BJ (cell line): ENCODE data around the gene MGAT5. TPM values are rescaled to one million over a fixed set of nuclear protein-coding genes. Genes with fewer than 3 reads are reported as not detected.

Experiments used
- CTCF ChIA-PET: fragments of 350-600 bp; formaldehyde crosslinking; extraction: SDS; loops from one replicate; lab custom pipeline; 2021; ENCODE audit warnings: antibody characterized with exemption, inconsistent platforms; lab: Yijun Ruan, JAX
- POLR2A ChIA-PET: fragments of 300-600 bp; sonication (Branson Sonifier 250); formaldehyde crosslinking; extraction: SDS; loops from one replicate; lab custom pipeline; 2021; ENCODE audit warnings: antibody characterized with exemption; lab: Charles Lee
- DNase-seq: peaks from one replicate; pipeline ENCODE4 v3.0.0-alpha.2; 2011; ENCODE audit warnings: low read depth
- H3K27me3 ChIP-seq: 2 replicates; pipeline ENCODE4 v1.6.0; 2011; ENCODE audit warnings: low read length; ENCODE audit not compliant: control insufficient read depth, insufficient read depth
- H3K36me3 ChIP-seq: 2 replicates; pipeline ENCODE4 v1.5.1; 2011; ENCODE audit warnings: low read length; ENCODE audit not compliant: control insufficient read depth, insufficient read depth
- H3K4me3 ChIP-seq: 2 replicates; pipeline ENCODE4 v1.5.1; 2011; ENCODE audit warnings: low read depth, mild to moderate bottlenecking, control low read depth, low read length
- CTCF ChIP-seq: IDR thresholded peaks from 2 replicates; pipeline ENCODE4 v1.5.1; 2011; ENCODE audit warnings: low read depth, mild to moderate bottlenecking, control low read depth, inconsistent platforms, low read length, moderate library complexity; ENCODE audit not compliant: insufficient read depth
- polyA plus RNA-seq: library from polyadenylated mRNA; depleted of rRNA; stranded (reverse); fragments of >200 nt; gene quantifications from 2 replicates; pipeline ENCODE4 v1.2.3, GENCODE V29; 2011

The MGAT5 gene
- polyA plus RNA-seq, 1 experiment: 25.0 TPM

- Histone ChIP-seq H3K27me3 (no peaks in the 10 kb centered on the region), H3K36me3 (peaks cover 2% of the 10 kb centered on the region), H3K4me3 (no peak overlapping the region)
- ChIA-PET POLR2A (no interaction called here), CTCF (interaction anchor here (1.2 kb wide), 1 partner anchor 105 kb away, joined by 3 read pairs; no protein-coding TSS in a partner anchor)
- DNase-seq: no peak
- no peak for TF ChIP-seq CTCF
These were observed 87.6 kb downstream of the MGAT5 start for GRCh38 chr2:134341476-134341875.

GRCh38 chr2:134344954-134345697, 91.3 kb downstream of the MGAT5 start:
- H3K4me3 ChIP-seq: no peak overlapping the region
- ChIA-PET CTCF (no interaction called here), POLR2A (interaction anchor here (0.6 kb wide), 1 partner anchor 31 kb away, joined by 3 read pairs; no protein-coding TSS in a partner anchor)
- no peaks in the 10 kb centered on the region for H3K27me3 ChIP-seq
- H3K36me3 ChIP-seq: no peaks in the 10 kb centered on the region
- no peak for TF ChIP-seq CTCF
- DNase-seq: no peak

GRCh38 chr2:134346141-134346540, 92.3 kb downstream of the MGAT5 start:
- ChIA-PET CTCF (interaction anchor here (0.9 to 2.8 kb wide), 2 partner anchors 24 to 36 kb away, joined by 3 to 8 read pairs; no protein-coding TSS in a partner anchor), POLR2A (no interaction called here)
- Histone ChIP-seq H3K27me3 (no peaks in the 10 kb centered on the region), H3K4me3 (no peak overlapping the region), H3K36me3 (0 out of 2 replicates have a peak, but pooled peaks cover under 1% of the 10 kb centered on the region)
- TF ChIP-seq CTCF: no peak
- DNase-seq: no peak

GRCh38 chr2:134347756-134348155, 93.9 kb downstream of the MGAT5 start:
- ChIA-PET CTCF (interaction anchor here (0.7 to 2.8 kb wide), 4 partner anchors 20 to 112 kb away, joined by 3 to 8 read pairs (median 4); no protein-coding TSS in a partner anchor), POLR2A (interaction anchor here (1.2 kb wide), 1 partner anchor 25 kb away, joined by 3 read pairs; no protein-coding TSS in a partner anchor)
- TF ChIP-seq CTCF: no peak
- 0 out of 2 replicates have a peak, but pooled peaks cover 1% of the 10 kb centered on the region for H3K36me3 ChIP-seq
- no peak overlapping the region for H3K4me3 ChIP-seq
- DNase-seq: no peak
- no peaks in the 10 kb centered on the region for H3K27me3 ChIP-seq

GRCh38 chr2:134348239-134348638, 94.4 kb downstream of the MGAT5 start:
- H3K36me3 ChIP-seq: 0 out of 2 replicates have a peak, but pooled peaks cover 1% of the 10 kb centered on the region
- no peaks in the 10 kb centered on the region for H3K27me3 ChIP-seq
- ChIA-PET CTCF (interaction anchor here (0.7 to 2.8 kb wide), 4 partner anchors 20 to 112 kb away, joined by 3 to 8 read pairs (median 4); no protein-coding TSS in a partner anchor), POLR2A (interaction anchor here (1.2 kb wide), 1 partner anchor 24 kb away, joined by 3 read pairs; no protein-coding TSS in a partner anchor)
- no peak overlapping the region for H3K4me3 ChIP-seq
- DNase-seq: no peak
- TF ChIP-seq CTCF: no peak
